AG08395 (cell line): ENCODE results near the gene PLCD1.
A peak's percentile ranks its signal among the peaks of the same experiment; 100 is the strongest.
"Not testable (repeated sequence)": the region's sequence is repeated elsewhere in the genome, so short reads cannot be mapped to it uniquely, and the experiment has no call there.

ENCODE experiments used
- DNase-seq: peaks from one replicate; pipeline ENCODE4 v3.0.0; 2012; ENCODE audit warnings: mixed read lengths, low spot score

PLCD1 gene

DNA sequence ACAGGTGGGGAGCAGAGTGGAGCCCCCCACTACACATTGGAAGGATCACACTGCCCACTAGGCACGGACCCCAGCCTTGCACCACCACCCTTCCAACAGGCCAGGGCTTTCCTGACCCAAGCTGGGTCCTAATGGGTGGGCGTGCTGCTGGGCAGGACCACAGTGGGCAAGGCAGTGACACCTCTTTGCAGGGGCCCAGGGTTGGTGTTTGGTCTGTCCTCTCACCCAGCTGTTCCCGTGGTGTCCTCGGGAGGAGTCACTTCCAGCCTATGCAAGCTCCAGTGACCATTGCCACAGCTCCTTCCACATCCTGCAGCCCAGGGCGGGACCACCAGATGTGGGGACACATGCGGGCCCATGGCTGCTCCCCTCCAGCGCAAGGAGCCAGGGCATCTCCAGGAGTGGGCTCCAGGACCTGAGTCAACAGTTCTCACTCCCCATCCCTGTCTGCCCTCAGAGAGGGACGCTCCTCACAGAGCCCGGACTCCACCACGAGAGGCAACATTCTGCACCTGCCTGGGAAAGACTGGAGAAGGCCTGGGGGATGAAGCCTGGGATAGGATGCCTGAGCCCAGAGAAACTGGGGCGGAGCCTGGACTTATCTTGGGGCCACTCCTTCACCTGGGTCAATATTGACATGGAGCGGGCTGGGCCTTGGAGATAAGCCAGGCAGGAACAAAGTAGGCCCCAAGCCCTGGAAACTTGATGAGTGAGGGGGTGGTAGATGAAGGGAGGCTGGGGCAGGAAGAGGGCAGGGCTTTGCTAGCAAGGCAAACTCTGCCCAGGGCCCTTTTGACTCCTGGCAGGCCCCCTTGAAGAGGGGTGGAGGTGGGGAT lies 42.7 kb downstream of the PLCD1 start:
- no peak for DNase-seq

DNA sequence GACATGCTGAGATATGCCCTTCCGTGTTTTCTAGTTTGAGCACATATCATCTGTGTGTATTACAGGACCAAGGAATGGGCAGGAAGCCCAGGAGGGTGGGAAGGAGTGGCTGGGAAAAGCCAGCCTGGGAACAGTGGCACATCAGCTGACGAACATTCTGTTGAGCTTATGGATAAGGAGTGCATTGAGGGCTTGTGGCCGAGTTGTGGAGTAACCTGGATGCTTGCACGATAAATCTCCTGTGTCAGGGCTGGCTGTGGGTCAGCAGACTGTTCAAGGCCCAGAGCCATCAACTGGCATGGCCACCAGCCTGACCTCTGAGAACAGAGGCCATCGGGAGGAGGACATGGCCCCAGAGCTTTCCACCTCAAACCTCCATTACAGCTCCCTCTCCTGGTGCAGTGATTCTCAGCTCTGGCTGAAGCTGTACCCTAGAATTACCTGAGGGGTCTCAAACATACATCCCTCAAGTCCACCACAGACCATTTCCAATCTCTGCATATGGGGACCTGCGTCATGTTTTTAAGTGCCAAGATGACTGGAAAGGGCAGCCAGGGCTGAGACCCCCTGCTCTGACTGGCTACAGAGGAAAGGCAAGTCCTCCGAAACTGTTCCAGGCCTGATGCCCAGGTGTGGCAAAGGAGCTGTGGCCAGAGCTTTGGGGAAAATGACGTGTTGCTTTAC lies 43.7 kb downstream of the PLCD1 start:
- peak; percentile 14 for DNase-seq

- DNase-seq, result no peak
These were observed 44.8 kb downstream of the PLCD1 start for GRCh38 chr3:37984596-37984995.

DNA sequence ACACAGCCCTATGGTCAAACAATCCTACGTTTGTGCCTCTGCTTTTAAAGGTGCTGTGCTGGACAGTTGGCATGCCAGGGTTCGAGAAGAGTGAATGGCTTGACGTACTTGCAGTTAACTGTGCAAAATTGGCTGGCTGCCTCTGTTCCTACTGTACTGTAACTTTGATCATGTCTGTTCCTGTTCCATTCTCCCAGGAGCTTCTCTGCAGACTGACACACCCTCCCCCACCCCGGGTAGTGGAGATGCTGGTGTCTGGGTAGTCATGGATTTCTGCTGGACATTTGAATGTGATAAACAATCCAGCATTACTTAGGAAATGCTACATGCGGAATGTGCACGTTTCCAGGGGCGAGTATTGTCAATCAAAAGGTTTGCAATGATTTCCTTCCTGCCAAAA lies 45.4 kb downstream of the PLCD1 start:
- DNase-seq, result no peak

GRCh38 chr3:37982331-37982730 lies 47.1 kb downstream of the PLCD1 start:
- no peak for DNase-seq

GRCh38 chr3:37981348-37981664 lies 48.1 kb downstream of the PLCD1 start:
- DNase-seq, result no peak

- no peak for DNase-seq
These were observed 48.7 kb downstream of the PLCD1 start for GRCh38 chr3:37980462-37981347.

DNA sequence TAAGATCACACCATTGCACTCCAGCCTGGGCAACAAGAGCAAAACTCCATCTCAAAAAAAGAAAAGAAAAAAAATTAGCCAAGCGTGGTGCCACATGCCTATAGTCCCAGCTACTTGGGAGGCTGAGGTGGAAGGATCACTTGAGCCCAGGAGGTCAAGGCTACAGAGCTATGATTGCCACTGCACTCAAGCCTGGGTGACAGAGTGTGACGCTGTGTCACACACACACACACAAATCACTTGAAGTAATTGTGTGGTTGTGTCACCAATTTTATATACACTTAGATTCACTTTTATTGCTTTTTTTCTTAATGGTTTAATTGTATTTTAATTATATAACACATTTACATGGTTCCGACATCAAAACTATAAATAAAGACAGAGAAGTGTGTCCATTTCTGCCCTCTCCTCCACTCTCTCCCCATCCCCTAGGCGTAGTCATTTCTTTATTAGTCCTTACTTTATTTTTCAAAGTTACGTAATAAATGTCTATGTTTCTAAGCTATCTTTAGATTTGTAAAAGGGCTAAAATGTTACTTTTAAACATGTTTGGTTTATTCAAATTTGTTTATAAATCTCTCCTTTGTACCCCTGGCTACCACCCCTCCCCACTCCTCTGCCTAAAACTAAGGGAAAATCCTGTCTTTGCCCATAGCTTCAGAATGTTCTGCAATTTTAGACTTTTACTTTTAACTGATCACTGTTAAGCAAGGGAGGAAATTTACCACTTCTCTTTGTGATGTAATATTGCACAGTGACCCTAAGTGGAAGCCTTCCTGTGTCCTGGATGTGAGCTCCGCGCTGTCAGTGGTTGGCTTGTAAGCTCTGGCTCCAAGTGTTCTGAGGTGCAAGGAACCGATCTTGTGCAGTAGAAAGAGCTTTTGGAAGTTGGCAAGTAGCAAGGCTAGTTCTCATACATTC lies 49.6 kb downstream of the PLCD1 start:
- DNase-seq, result no peak

GRCh38 chr3:37974121-37975083 lies 55.0 kb downstream of the PLCD1 start:
- DNase-seq, result peak; percentile 74

DNA sequence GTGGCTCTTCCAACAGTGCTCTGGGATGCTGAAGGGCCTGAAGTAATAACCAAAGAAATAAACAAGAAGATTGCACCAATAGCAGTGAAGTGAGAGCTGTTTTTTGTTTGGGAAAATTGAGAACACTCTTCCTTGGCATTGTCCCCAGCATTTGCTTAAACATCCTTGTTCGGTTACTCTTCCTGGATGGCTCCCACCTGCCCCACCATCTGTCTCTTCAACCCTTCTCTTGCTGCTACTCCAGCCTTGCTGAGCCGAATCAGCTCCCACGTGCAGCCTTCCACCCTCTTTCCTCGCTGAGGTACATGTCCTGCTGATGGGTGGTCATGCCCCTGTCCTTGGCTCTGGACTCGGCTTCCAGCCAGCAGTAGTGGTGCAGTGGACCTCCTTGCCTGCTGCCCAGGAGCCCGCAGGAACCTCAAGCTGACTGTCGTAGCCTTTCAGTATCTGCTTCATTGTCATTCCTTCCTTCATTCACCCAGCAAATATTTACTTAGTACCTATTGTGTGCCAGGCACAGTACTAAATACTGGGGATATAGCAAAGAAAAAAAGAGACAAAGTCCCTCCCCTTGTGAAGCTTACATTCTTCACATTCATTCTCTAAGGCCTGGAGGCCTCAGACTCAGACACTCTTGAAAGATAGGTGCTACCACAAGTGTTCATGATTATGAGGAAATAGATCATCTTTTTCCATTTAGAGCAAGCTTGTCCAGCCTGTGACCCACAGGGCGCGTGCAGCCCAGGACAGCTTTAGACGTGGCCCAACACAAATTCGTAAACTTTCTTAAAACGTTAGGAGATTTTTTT lies 56.0 kb downstream of the PLCD1 start:
- DNase-seq, result no peak

DNA sequence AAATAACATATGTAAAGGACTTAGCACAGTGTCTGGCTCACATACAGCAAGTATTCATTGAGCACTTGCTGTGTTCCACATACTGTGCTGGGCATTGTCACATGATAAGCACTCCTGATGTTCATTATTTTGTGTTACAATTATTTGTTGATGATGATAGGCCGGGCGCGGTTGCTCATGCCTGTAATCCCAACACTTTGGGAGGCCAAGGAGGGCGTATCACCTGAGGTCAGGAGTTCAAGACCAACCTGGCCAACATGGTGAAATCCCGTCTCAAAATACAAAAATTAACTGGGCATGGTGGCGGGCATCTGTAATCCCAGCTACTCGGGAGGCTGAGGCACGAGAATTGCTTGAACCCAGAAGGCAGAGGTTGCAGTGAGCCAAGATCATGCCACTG lies 57.4 kb downstream of the PLCD1 start:
- not testable (repeated sequence) for DNase-seq

GRCh38 chr3:37971467-37971866 lies 58.0 kb downstream of the PLCD1 start:
- no peak for DNase-seq

DNA sequence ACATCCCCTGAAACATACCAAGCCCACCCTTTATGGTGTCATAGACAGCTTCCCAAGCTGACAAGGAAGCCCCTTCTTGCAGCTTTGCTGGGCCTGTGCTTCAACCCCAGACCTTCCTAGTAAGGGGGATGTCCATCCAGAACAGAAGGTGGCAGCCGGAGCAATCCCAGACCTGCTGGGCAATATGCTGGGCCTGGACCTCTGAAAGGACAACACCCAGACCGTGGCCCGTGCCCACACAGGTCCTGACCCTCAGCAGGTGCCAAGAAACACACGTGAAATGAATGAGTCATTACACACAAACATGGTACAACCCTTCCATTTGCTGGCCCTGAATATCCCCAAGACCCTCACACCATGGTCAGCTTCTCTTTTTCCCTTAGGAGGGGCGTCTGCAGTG lies 58.6 kb downstream of the PLCD1 start:
- DNase-seq, result no peak

- no peak for DNase-seq
These were observed 59.8 kb downstream of the PLCD1 start for GRCh38 chr3:37969596-37970100.

DNA sequence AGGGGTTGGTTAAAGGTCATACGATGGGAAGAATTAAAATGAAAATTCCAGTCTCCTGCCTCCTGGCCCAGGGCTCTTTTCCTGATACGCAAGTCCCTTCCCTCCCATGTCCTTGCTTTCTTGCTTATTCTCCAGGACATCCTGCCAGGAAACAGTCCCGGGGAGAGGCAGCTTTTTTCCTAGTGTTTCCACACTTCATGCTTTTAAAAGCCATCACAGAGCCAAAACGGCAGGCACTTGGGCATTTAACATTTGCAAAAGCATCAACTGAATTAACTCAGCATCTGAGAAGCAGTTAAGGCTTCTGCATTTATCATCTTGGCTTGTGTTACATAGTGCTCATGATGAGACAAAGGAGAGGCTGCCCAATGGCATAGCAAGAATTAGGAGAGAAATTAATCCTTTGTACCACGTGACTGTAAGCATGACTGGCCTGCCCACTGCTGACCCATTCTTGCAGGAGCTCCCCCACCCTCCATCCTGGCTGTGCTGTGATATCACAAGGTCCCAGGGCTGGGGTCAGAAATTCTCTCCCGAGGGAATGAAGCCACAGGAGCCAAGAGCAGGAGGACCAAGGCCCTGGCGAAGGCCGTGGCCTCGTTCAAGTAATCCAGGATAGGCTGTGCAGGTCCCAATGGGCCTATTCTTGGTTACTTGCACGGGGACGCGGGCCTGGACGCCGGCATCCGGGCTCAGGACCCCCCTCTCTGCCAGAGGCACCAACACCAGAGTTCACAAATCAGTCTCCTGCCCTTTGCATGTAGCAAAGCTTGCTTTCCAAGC lies 60.4 kb downstream of the PLCD1 start:
- no peak for DNase-seq

GRCh38 chr3:37968199-37968598 lies 61.2 kb downstream of the PLCD1 start:
- DNase-seq, result no peak

- peak; percentile 81 for DNase-seq
These were observed 62.1 kb downstream of the PLCD1 start for GRCh38 chr3:37967260-37967881.

DNA sequence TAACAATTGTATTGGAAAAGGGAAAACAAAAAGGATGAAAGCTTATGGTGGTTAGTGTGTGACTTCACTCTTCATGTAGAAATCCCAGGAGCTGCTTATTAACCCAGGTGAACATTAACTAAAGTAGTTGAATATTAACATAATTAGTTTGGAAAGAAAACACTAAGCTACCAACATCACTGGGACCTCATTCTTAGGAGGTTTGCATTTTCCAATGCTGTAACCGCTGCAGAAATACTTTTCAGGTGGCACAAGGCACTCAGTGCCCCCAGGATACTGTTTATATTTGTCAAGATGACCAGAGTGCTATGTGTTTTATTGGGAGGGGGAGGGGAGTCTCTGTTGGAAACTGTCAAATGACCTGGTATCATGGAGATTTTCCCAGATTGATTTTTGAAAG lies 64.7 kb downstream of the PLCD1 start:
- DNase-seq, result no peak
